Measurements from ENCODE around the gene IFI27L1. TPM values are rescaled to one million over a fixed set of nuclear protein-coding genes. Genes with fewer than 3 reads are reported as not detected.

IFI27L1 gene
- polyA plus RNA-seq, 1 donor (not counting 4 experiments of a cell fraction or from before 2014, with no cell fraction given) = 17.4 TPM

DNA sequence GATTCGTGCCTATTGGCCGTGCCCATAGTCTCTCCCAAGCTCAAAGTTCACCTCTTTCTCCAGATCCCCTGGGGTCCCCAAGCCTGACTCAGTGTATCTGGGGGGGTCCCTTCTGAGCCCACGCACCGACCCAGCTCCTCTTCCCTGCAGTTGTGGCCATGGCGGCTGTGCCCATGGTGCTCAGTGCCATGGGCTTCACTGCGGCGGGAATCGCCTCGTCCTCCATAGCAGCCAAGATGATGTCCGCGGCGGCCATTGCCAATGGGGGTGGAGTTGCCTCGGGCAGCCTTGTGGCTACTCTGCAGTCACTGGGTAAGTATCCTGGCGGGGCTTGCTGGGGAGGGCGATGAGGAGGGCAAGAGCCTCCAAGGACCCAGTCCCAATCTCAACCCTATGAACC lies 34.5 kb downstream of the IFI27L1 start:
- DNase-seq (ENCODE audit: low read depth, low spot score) = no peak
- no peaks in the 10 kb centered on the region for H3K9me3 ChIP-seq (ENCODE audit: control insufficient read depth, low read depth, low read length)
- no peak overlapping the region for H3K4me2 ChIP-seq (ENCODE audit: control insufficient read depth, extremely low read depth, insufficient read depth, low read depth, low read length)
- peaks cover 12% of the 10 kb centered on the region for H3K79me2 ChIP-seq (ENCODE audit: control insufficient read depth, insufficient read depth, low read length)
- peaks cover 8% of the 10 kb centered on the region for H3K27me3 ChIP-seq (ENCODE audit: control insufficient read depth, extremely low read depth, insufficient read depth, low read length)
- peaks cover 13% of the 10 kb centered on the region for H3K4me1 ChIP-seq (ENCODE audit: control insufficient read depth, extremely low read depth, insufficient read depth, low read length)
- no peak overlapping the region for H2AFZ ChIP-seq (ENCODE audit: control insufficient read depth, low read length)
- no peak overlapping the region for H3K9ac ChIP-seq (ENCODE audit: control insufficient read depth, extremely low read depth, insufficient read depth, low read length)
- no peaks in the 10 kb centered on the region for H3K36me3 ChIP-seq (ENCODE audit: control insufficient read depth in 2 of 2, extremely low read depth in 1 of 2, insufficient read depth in 2 of 2, low read length in 2 of 2)
- H4K20me1 ChIP-seq (ENCODE audit: control insufficient read depth, extremely low read depth, insufficient read depth, low read length) = no peaks in the 10 kb centered on the region
- no peaks in the 10 kb centered on the region for H3K9me1 ChIP-seq (ENCODE audit: control insufficient read depth, extremely low read depth, insufficient read depth, low read length)
- TF ChIP-seq, protein P1, sequence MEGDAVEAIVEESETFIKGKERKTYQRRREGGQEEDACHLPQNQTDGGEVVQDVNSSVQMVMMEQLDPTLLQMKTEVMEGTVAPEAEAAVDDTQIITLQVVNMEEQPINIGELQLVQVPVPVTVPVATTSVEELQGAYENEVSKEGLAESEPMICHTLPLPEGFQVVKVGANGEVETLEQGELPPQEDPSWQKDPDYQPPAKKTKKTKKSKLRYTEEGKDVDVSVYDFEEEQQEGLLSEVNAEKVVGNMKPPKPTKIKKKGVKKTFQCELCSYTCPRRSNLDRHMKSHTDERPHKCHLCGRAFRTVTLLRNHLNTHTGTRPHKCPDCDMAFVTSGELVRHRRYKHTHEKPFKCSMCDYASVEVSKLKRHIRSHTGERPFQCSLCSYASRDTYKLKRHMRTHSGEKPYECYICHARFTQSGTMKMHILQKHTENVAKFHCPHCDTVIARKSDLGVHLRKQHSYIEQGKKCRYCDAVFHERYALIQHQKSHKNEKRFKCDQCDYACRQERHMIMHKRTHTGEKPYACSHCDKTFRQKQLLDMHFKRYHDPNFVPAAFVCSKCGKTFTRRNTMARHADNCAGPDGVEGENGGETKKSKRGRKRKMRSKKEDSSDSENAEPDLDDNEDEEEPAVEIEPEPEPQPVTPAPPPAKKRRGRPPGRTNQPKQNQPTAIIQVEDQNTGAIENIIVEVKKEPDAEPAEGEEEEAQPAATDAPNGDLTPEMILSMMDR (optimal IDR thresholded peaks at IDR 0.05 in 1 of 3, IDR thresholded peaks at IDR 0.05 in 1 of 3, conservative IDR thresholded peaks at IDR 0.05 in 1 of 3; ENCODE audit: extremely low read depth in 1 of 3, insufficient read depth in 2 of 3, low read length in 3 of 3) = no peak
- TF ChIP-seq EZH2 (IDR thresholded peaks at IDR 0.05; ENCODE audit: low read length) = no peak
- no peak overlapping the region for H3K27ac ChIP-seq (ENCODE audit: control insufficient read depth, insufficient read depth, low read length)
- FAIRE-seq = no peak
- H3K4me3 ChIP-seq (ENCODE audit: control insufficient read depth in 2 of 3, extremely low read depth in 1 of 3, insufficient read depth in 2 of 3, low read depth in 1 of 3, low read length in 3 of 3) = no peak overlapping the region
- dilution Hi-C loops (cut with MboI; ENCODE audit: extremely low pct_ligation_motif_present, low sequenced_read_pairs) = no loop called here

DNA sequence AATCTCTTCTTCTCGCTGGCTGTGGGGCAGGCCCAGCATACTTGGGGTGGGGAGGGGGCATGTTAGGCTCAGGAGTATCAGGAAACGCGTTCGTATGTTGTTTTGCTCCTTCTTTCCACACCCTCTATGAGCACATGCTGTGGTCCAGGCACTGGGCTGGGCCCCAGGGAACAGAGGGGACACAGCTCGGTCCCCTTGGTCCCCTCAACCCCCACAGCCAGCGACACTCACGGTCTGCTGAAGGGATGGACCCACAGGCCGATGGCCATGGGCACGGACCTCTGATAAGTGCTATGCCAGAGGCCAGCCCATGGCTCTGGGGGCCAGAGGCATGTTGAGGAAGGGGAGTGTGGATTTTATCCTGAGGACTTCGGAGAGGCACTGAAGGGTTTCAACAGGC lies 35.6 kb downstream of the IFI27L1 start:
- FAIRE-seq = no peak
- TF ChIP-seq, protein P1 (optimal IDR thresholded peaks at IDR 0.05 in 1 of 3, IDR thresholded peaks at IDR 0.05 in 1 of 3, conservative IDR thresholded peaks at IDR 0.05 in 1 of 3; ENCODE audit: extremely low read depth in 1 of 3, insufficient read depth in 2 of 3, low read length in 3 of 3) = no peak
- TF ChIP-seq EZH2 (IDR thresholded peaks at IDR 0.05; ENCODE audit: low read length) = no peak
- dilution Hi-C loops (cut with MboI; ENCODE audit: extremely low pct_ligation_motif_present, low sequenced_read_pairs) = no loop called here

More for the DNA sequence above, 35.6 kb downstream of the IFI27L1 start:
- Histone ChIP-seq H3K36me3 (ENCODE audit: control insufficient read depth in 2 of 2, extremely low read depth in 1 of 2, insufficient read depth in 2 of 2, low read length in 2 of 2) (no peaks in the 10 kb centered on the region), H3K27me3 (ENCODE audit: control insufficient read depth, extremely low read depth, insufficient read depth, low read length) (peaks cover 8% of the 10 kb centered on the region), H3K79me2 (ENCODE audit: control insufficient read depth, insufficient read depth, low read length) (peaks cover 2% of the 10 kb centered on the region), H3K27ac (ENCODE audit: control insufficient read depth, insufficient read depth, low read length) (no peak overlapping the region), H2AFZ (ENCODE audit: control insufficient read depth, low read length) (no peak overlapping the region), H4K20me1 (ENCODE audit: control insufficient read depth, extremely low read depth, insufficient read depth, low read length) (no peaks in the 10 kb centered on the region), H3K9ac (ENCODE audit: control insufficient read depth, extremely low read depth, insufficient read depth, low read length) (no peak overlapping the region), H3K9me1 (ENCODE audit: control insufficient read depth, extremely low read depth, insufficient read depth, low read length) (no peaks in the 10 kb centered on the region), H3K9me3 (ENCODE audit: control insufficient read depth, low read depth, low read length) (no peaks in the 10 kb centered on the region), H3K4me3 (ENCODE audit: control insufficient read depth in 2 of 3, extremely low read depth in 1 of 3, insufficient read depth in 2 of 3, low read depth in 1 of 3, low read length in 3 of 3) (no peak overlapping the region), H3K4me1 (ENCODE audit: control insufficient read depth, extremely low read depth, insufficient read depth, low read length) (peaks cover 13% of the 10 kb centered on the region), H3K4me2 (ENCODE audit: control insufficient read depth, extremely low read depth, insufficient read depth, low read depth, low read length) (no peak overlapping the region)
- no peak for DNase-seq (ENCODE audit: low read depth, low spot score)

Measured in keratinocyte (primary cell).